Measurements from ENCODE around the gene NOP10. TPM values are rescaled to one million over a fixed set of nuclear protein-coding genes. Genes with fewer than 3 reads are reported as not detected.

The NOP10 gene
- total and polyA plus RNA-seq, 2 of the 13 experiments (the other 11 are each of a cell fraction or from before 2014, with no cell fraction given): 239 to 369 TPM

DNA sequence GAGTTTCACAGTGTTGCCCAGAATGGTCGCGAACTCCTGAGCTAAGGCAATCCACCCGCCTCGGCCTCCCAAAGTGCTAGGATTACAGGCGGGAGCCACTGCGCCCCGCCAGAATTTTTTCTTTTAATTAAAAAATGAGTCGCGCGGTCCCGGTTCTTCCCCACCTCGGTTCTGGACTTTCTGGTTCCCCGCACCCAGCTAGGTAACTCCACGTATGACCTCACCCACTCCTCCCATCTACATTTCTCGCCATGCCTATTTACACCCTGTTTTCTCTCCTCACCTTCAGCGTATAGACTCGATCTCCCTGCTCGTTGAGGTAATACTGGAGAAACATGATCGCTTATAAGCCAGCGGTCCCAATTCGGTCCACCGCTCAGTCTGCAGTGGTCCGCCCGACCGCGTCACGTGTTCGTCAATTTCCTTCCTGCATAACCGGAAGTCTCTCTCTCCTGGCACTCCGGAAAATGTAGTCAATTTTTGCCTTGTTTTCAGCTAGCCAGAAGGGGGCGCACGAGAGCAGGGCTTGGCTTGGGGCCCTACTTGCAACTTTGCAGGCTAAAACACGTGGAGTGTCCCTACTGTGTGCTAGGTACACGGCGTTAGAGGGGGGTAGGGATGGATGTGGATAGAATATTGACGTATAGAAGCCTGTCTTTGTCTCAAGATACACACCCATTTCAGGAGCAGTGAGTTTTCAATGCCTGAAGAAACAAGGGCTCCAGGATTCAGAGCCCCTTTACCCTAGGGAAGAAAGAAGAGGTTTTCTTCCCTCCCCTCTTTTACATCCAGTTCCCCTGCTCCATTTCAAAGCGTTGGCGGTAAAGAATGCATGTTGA, at the start of gene NOP10, which contains the start of gene NUTM1 (continued):
- TF ChIP-seq SNAI1 (CRISPR knock-in tag; IDR thresholded peaks at IDR 0.05; ENCODE audit: borderline replicate concordance) (no peak), NPAS2 (CRISPR knock-in tag; IDR thresholded peaks at IDR 0.05; ENCODE audit: borderline replicate concordance) (no peak), EHMT2 (IDR thresholded peaks at IDR 0.05; ENCODE audit: borderline replicate concordance, low read depth, low read length) (no peak), ZNF605 (CRISPR knock-in tag; IDR thresholded peaks at IDR 0.05) (no peak), ZKSCAN1 (IDR thresholded peaks at IDR 0.05; ENCODE audit: low read length) (peak; percentile 100), ZNF33A (CRISPR knock-in tag; IDR thresholded peaks at IDR 0.05; ENCODE audit: borderline replicate concordance) (0 out of 2 replicates have a peak, but pooled peaks have one; percentile 55), ATRX (CRISPR knock-in tag; IDR thresholded peaks at IDR 0.05; ENCODE audit: borderline replicate concordance) (no peak), ZNF557 (CRISPR knock-in tag; IDR thresholded peaks at IDR 0.05) (no peak), ZNF205 (CRISPR knock-in tag; IDR thresholded peaks at IDR 0.05) (no peak), ZNF619 (CRISPR knock-in tag; IDR thresholded peaks at IDR 0.05) (peak; percentile 77; the same call in 1 of the 2 replicates), ARNT (IDR thresholded peaks at IDR 0.05) (no peak), ZNF672 (CRISPR knock-in tag; IDR thresholded peaks at IDR 0.05) (no peak), EZH2 (conservative IDR thresholded peaks at IDR 0.05; ENCODE audit: low read depth, low read length) (no peak), ZNF724P (CRISPR knock-in tag; IDR thresholded peaks at IDR 0.05; ENCODE audit: borderline replicate concordance) (no peak), HDAC6 (IDR thresholded peaks at IDR 0.05; ENCODE audit: low read depth, low read length) (no peak), HES4 (CRISPR knock-in tag; IDR thresholded peaks at IDR 0.05; ENCODE audit: borderline replicate concordance) (no peak), JUND (CRISPR knock-in tag; IDR thresholded peaks at IDR 0.05) (no peak), ZNF232 (CRISPR knock-in tag; IDR thresholded peaks at IDR 0.05; ENCODE audit: borderline replicate concordance) (0 out of 2 replicates have a peak, but pooled peaks have one; percentile 42), ZNF615 (CRISPR knock-in tag; IDR thresholded peaks at IDR 0.05; ENCODE audit: borderline replicate concordance) (no peak), ZNF570 (CRISPR knock-in tag; IDR thresholded peaks at IDR 0.05; ENCODE audit: borderline replicate concordance) (no peak), ZNF160 (CRISPR knock-in tag; IDR thresholded peaks at IDR 0.05) (no peak; the same call in 1 of the 2 replicates), ZNF468 (CRISPR knock-in tag; IDR thresholded peaks at IDR 0.05) (no peak), ZNF253 (CRISPR knock-in tag; IDR thresholded peaks at IDR 0.05; ENCODE audit: borderline replicate concordance) (no peak), DR1 (CRISPR knock-in tag; IDR thresholded peaks at IDR 0.05) (0 out of 2 replicates have a peak, but pooled peaks have one; percentile 34), DPF2 (CRISPR knock-in tag; IDR thresholded peaks at IDR 0.05; ENCODE audit: borderline replicate concordance, low read depth) (no peak), KAT7 (CRISPR knock-in tag; IDR thresholded peaks at IDR 0.05; ENCODE audit: borderline replicate concordance) (peak; percentile 45; the same call in 1 of the 2 replicates), TBX2 (CRISPR knock-in tag; IDR thresholded peaks at IDR 0.05; ENCODE audit: borderline replicate concordance) (no peak; the same call in 1 of the 2 replicates), SIX4 (CRISPR knock-in tag; IDR thresholded peaks at IDR 0.05) (peak; percentile 70), TP53 (CRISPR knock-in tag; conservative IDR thresholded peaks at IDR 0.05) (no peak)
- TF ChIP-seq, protein P1, sequence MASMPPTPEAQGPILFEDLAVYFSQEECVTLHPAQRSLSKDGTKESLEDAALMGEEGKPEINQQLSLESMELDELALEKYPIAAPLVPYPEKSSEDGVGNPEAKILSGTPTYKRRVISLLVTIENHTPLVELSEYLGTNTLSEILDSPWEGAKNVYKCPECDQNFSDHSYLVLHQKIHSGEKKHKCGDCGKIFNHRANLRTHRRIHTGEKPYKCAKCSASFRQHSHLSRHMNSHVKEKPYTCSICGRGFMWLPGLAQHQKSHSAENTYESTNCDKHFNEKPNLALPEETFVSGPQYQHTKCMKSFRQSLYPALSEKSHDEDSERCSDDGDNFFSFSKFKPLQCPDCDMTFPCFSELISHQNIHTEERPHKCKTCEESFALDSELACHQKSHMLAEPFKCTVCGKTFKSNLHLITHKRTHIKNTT (CRISPR knock-in tag; IDR thresholded peaks at IDR 0.05): no peak
- TF ChIP-seq, protein P2, sequence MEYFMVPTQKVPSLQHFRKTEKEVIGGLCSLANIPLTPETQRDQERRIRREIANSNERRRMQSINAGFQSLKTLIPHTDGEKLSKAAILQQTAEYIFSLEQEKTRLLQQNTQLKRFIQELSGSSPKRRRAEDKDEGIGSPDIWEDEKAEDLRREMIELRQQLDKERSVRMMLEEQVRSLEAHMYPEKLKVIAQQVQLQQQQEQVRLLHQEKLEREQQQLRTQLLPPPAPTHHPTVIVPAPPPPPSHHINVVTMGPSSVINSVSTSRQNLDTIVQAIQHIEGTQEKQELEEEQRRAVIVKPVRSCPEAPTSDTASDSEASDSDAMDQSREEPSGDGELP (IDR thresholded peaks at IDR 0.05; ENCODE audit: borderline replicate concordance, low read depth): peak; percentile 44; the same call in 1 of the 2 replicates
